NCI-H69 (cell line): ENCODE data around the gene MRTFB.
A peak's percentile ranks its signal among the peaks of the same experiment; 100 is the strongest.

ENCODE experiments used
- DNase-seq: peaks from one replicate; lab custom pipeline; 2025; lab: John Stamatoyannopoulos, UW

MRTFB gene

GRCh38 chr16:14063618-14064581 lies 7.2 kb upstream of the MRTFB start:
- DNase-seq = no peak

DNA sequence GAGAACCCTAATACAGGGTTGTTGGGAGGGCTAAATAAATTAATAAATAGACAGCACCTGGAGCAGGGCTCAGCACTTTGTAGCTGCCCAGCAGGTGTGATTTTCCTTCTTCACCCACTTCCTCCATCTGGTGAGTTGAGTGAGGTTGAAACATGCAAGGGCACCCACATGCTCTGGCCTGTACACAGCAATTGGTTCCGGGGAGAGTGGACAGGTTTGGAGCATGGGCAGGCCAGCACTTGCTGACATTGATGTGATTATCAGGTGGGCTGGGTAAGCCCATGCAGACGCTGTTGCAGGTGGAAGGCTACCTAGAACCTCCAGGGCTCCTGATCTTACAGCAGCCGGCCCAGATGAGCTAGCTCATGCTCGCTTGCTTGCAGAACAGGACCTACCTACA lies 1.3 kb upstream of the MRTFB start:
- peak; percentile 26 for DNase-seq

DNA sequence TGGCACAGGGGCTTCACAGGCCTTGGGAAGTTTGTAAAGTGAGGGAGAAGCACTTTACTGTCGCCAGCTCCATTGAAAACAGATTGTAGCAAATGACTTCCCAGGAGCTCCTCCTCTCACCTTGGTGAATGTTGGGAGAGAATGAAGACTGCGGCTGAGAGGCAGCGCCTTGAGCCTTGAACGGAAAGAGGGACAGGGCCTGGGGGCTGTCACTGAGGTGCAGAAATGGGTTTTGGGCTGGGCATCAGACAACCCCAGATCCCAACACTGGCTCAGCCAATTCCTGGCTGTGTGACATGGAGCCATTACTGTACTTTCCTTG lies 603 bp upstream of the MRTFB start:
- peak; percentile 62 for DNase-seq

DNA sequence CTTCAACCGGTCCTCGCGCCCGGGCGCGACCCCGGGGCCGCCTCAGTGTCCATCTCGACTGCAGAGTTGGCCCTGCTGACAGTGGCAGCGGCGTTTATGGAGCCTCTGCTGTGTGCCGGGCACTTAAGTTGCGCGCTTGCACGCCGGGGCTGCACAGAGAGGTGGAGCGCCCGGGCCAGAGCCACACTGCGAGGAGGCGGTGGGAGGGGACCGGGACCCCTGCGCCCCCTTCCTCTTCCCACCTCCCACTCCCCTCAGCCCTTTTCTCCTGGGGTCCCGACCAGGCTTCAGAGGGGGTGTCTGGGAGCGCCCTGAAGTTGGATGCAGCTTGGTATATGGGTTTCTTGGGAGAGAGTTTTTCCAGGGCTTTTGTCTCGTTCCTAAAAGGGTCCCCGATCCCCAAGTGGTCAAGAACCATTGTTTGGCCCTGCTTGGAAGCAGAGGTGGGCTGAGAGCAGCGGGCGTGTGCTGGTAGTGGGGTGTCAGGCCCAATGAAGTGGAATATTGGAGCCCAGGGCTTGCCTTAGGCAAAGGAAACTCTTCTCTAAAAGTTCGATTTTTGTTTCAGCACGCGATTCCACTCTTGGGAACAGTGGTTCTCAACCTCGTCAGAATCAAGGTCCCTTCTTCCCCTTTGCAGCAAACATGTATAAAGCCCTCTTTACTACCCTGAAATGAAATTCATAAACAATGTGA lies 605 bp downstream of the MRTFB start:
- DNase-seq = peak; percentile 68

- no peak for DNase-seq
Observed at GRCh38 chr16:14072360-14072759, 1.2 kb downstream of the MRTFB start.

GRCh38 chr16:14074544-14074943 lies 3.4 kb downstream of the MRTFB start:
- DNase-seq = no peak

DNA sequence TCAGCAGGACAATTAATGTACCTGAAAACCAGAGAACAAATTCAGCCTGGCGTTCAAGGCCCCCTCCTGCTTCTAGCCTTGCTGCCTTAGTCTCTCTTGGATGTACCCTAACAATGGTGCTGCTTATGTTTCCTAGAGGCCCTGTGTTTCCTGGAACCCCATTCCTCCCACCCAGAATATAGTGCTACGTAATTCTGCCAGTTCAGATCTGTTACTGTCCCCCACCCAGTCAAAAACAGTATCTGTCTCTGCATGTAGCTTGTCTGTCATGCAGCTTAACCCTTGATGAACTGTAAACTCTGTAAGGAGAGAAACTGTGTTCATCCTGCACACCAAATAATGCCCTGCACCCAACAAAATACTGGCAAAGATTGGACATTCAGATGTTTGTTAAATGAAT lies 6.8 kb downstream of the MRTFB start:
- DNase-seq = no peak

GRCh38 chr16:14086477-14086876 lies 15.4 kb downstream of the MRTFB start:
- DNase-seq = no peak

GRCh38 chr16:14087181-14087580 lies 16.1 kb downstream of the MRTFB start:
- DNase-seq = no peak

- no peak for DNase-seq
Observed at GRCh38 chr16:14087590-14088154, 16.6 kb downstream of the MRTFB start.

- DNase-seq = no peak
Observed at GRCh38 chr16:14088155-14088753, 17.1 kb downstream of the MRTFB start.

DNA sequence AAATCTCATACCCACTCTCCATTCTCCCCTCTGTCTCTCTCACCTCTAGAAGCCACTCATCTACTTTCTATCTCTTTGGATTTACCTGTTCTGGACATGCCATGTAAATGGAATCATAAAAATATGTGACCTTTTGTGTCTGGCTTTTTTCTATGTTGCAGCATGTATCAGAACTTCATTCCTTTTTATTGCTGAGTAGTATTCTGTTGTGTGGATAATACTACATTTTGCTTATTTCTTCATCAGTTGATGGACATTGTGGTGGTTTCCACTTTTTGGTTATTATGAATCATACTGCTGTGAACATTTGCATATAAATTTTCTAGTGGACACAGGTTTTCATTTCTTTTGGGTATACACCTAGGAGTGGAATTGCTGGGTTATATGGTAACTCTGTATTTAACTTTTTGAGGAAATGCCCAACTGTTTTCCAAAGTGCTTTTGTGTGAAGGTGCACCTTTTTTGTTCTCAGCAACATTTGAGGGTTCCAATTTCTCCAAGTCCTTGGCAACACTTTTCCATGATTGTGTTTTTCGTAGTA lies 18.2 kb downstream of the MRTFB start:
- no peak for DNase-seq

GRCh38 chr16:14092561-14092960 lies 21.4 kb downstream of the MRTFB start:
- DNase-seq = no peak

- peak; percentile 27 for DNase-seq
Observed at GRCh38 chr16:14095883-14096551, 24.9 kb downstream of the MRTFB start.

DNA sequence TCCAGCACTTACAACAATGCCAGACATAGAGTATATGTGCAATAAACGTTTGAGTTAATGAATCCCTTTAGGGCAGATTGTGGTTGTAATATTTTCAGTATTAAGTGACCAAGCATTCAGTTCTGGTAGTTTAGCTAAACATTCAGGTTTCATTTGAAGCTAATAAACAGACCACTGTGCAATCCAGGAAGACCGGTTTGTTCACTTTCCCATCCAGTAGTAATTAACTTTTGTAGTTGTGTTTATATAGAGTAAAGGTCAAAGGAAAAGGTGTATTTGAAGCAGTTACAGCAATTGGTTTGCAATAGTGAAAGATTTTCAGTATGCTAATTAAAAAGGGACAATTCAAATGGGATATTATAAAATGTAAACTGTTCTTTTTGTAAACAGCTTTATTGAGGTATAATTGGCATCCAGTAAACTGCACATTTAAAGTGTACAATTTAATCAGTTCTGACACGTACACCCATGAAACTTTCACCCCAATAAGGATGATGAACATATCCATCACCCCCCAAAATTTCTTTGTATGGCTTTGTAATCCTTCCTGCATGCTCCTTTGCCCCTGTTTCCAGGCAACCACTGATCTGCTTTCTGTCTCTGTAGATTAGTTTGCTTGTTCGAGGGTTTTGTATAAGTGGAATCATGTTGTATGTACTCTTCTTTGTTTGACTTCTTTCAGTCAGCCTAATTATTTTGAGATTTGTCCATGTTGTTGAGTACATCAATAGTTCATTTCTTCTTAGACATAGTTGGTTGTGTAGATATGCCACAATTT lies 26.3 kb downstream of the MRTFB start:
- peak; percentile 76 for DNase-seq

GRCh38 chr16:14098081-14098480 lies 27.0 kb downstream of the MRTFB start:
- peak; percentile 14 for DNase-seq

DNA sequence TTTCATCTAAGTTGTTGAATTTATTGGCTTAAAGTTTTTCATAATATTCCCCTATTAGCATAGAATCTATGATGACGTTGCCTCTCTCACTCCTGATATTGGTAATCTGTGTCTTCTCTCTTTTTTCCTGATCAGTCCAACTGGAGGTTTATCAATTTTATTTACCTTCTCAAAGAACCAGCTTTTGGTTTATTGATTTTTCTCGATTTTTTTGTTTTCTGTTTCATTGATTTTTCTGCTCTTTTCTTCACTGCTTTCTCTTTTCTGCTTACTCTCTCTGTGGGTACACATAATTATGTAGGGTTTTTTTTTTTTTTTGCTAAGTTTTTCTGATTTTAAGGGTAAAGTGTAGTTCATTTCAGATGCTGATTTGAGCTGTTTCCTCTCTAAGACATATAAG lies 29.7 kb downstream of the MRTFB start:
- DNase-seq = no peak

- DNase-seq = no peak
Observed at GRCh38 chr16:14101415-14101814, 30.3 kb downstream of the MRTFB start.

- DNase-seq = no peak
Observed at GRCh38 chr16:14102925-14103720, 32.0 kb downstream of the MRTFB start.

GRCh38 chr16:14104066-14104465 lies 32.9 kb downstream of the MRTFB start:
- DNase-seq = no peak
